Kidney (tissue), 14 donors: Measurements from ENCODE around the gene LENEP. TPM values are rescaled to one million over a fixed set of nuclear protein-coding genes. Genes with fewer than 3 reads are reported as not detected.

Experiments
- DNase-seq, 5 donors: peaks; one replicate each; pipeline ENCODE4 v3.0.0-alpha.2; 2013 to 2020
- FAIRE-seq: peaks from 2 replicates; lab custom pipeline; 2012; peaks lifted over from hg19 to GRCh38; lab: Jason Lieb, UNC
- H3K27ac ChIP-seq, 2 donors: one replicate each; pipeline ENCODE4 v1.7.0; 2013; ENCODE audit warnings: low read depth in 2 of 2, low read length in 2 of 2, inconsistent platforms in 1 of 2
- H3K27me3 ChIP-seq: one replicate; pipeline ENCODE4 v1.7.1; 2013; ENCODE audit warnings: low read length, inconsistent platforms; ENCODE audit not compliant: control insufficient read depth, insufficient read depth
- H3K36me3 ChIP-seq, 3 donors: one replicate each; pipeline versions ENCODE4 v1.7.0 to v1.7.1; 2013; ENCODE audit warnings: low read length in 3 of 3, control low read depth in 1 of 3, inconsistent platforms in 1 of 3; ENCODE audit not compliant: insufficient read depth in 3 of 3, control insufficient read depth in 2 of 3
- H3K4me1 ChIP-seq, 3 donors: one replicate each; pipeline versions ENCODE4 v1.7.0 to v1.7.1; 2013; ENCODE audit warnings: low read length in 3 of 3, inconsistent platforms in 1 of 3, low read depth in 1 of 3; ENCODE audit not compliant: control insufficient read depth in 2 of 3, insufficient read depth in 2 of 3
- H3K4me3 ChIP-seq, 3 donors: one replicate each; pipeline versions ENCODE4 v1.7.0 to v1.8.1; 2013; ENCODE audit warnings: low read length in 3 of 3, control low read depth in 1 of 3, inconsistent platforms in 1 of 3
- H3K9ac ChIP-seq, 3 donors: one replicate each; pipeline versions ENCODE4 v1.7.0 to v1.7.1; 2013; ENCODE audit warnings: low read length in 3 of 3, control low read depth in 1 of 3, inconsistent platforms in 1 of 3
- H3K9me3 ChIP-seq, 3 donors: one replicate each; pipeline versions ENCODE4 v1.7.0 to v1.7.1; 2013; ENCODE audit warnings: low read length in 3 of 3, control low read depth in 1 of 3, inconsistent platforms in 1 of 3; ENCODE audit not compliant: control insufficient read depth in 2 of 3, insufficient read depth in 1 of 3
- CTCF ChIP-seq: IDR thresholded peaks from 3 replicates; pipeline ENCODE4 v1.5.1; 2012; ENCODE audit warnings: mild to moderate bottlenecking, moderate library complexity, borderline replicate concordance; ENCODE audit not compliant: insufficient read depth; ENCODE audit errors: extremely low read depth
- intact Hi-C: fragments of 100-400 bp; cut with DNase I; formaldehyde crosslinking; loops from one replicate; pipeline ENCODE4 v1.11.1; 2022
- polyA plus RNA-seq: library from polyadenylated mRNA; stranded (reverse); fragments of 350-450 nt; fragmentation: Illumina TruSeq; extraction: RNeasy Lipid Tissue Mini Kit (QIAGEN cat#74804); gene quantifications from one replicate; pipeline ENCODE4 v1.2.3, GENCODE V29; 2014; ENCODE audit warnings: low read depth, low replicate concordance; ENCODE audit not compliant: insufficient read depth
- total RNA-seq: library from RNA; stranded (reverse); fragmentation: NEBNext Ultra II Directional; extraction: Animal tissue kit (Norgen Biotek cat#: 25700); gene quantifications from one replicate; pipeline ENCODE4 v1.2.1, GENCODE V29; 2021
- donor health status: control.
- donor health status: control.
- donor health status: control.
- donor health status: control.
- donor health status: control.
- donor health status: DM: yes; HTN: yes; CAD: no.
- donor health status: Normal renal cell carcinoma (clear cell type).

LENEP gene
- total and polyA plus RNA-seq, 2 donors from 2014 or later, result not detected

DNA sequence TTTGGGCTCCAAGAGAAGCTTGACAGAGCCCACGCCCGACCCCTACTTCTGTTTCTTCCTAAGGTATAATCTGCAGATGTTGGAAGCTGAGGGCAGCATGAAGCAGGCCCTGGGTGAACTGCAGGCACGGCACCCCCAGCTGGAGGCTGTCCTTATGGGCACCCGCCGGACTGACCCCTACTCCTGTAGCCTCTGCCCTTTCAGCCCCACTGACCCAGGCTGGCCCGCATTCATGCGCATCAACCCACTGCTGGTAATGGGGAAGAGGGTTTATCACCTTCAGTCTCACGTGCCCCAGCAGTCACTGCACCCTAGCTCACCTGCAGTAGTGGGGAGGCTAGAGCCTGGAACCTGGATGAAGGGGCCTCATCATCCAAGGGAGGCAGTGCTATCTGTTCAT, 3.1 kb upstream of the LENEP start:
- DNase-seq (peak in 1 of 5 donors; percentile 51), FAIRE-seq (no peak)
- H3K9me3 ChIP-seq, result no peaks in the 10 kb centered on the region
- no peaks in the 10 kb centered on the region for H3K4me1 ChIP-seq
- no peak for TF ChIP-seq CTCF
- H3K9ac ChIP-seq, result no peak overlapping the region
- H3K27ac ChIP-seq, result no peak overlapping the region
- peaks cover 2 to 16% (median 5%) of the 10 kb centered on the region in 3 donors for H3K36me3 ChIP-seq
- no peaks in the 10 kb centered on the region for H3K27me3 ChIP-seq
- no peak overlapping the region for H3K4me3 ChIP-seq
- intact Hi-C loops, result no loop called here

DNA sequence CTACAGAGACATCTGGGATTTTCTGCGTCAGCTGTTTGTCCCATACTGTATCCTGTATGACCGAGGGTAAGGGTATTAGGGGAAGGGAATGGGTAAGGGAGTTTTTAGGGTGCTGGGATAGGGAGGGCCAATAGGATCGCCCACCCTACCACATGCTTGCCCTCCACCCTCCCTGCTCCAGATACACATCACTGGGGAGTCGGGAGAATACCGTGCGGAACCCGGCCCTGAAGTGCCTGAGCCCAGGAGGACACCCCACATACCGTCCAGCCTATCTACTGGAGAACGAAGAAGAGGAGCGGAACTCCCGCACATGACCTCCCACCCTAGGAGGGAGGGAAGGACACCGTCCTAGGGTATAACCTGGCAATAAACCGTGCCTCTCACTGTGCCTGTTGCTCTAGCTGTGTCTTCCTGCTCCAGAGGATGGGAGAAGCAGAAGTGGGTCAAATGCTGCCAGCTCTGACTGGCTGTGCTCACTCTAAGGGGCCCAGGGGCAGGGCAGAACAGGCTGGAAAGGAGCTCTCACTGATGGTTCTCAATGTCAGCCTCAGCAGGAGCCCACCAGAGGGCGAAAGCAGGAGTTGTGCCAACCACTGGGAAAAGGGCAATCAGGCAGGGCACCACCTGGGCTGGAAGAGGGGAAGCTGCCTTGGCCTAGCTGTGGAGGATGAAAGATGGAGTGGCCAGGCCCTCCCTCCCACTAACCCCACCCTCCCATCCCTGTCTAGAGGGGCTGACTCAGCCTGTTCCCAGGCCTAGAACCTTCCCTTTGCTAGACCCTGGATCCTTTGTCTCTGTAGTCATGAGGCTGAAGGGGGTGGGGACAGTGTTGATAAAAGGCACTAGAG, 440 bp upstream of the LENEP start:
- peaks cover under 1 to 8% (median 3%) of the 10 kb centered on the region in 3 donors for H3K36me3 ChIP-seq
- H3K27ac ChIP-seq, result no peak overlapping the region
- H3K27me3 ChIP-seq, result no peaks in the 10 kb centered on the region
- DNase-seq (peak in 1 of 5 donors; percentile 49), FAIRE-seq (no peak)
- H3K9me3 ChIP-seq, result no peaks in the 10 kb centered on the region
- no peak overlapping the region for H3K9ac ChIP-seq
- H3K4me1 ChIP-seq, result no peaks in the 10 kb centered on the region
- intact Hi-C loops, result no loop called here
- peak; percentile 15 for TF ChIP-seq CTCF
- H3K4me3 ChIP-seq, result no peak overlapping the region

- peaks cover 0 to 2% (median 0%) of the 10 kb centered on the region in 3 donors for H3K36me3 ChIP-seq
- no peak for FAIRE-seq
Measured at GRCh38 chr1:154994269-154994587, 842 bp downstream of the LENEP start.

More at GRCh38 chr1:154994269-154994587, 842 bp downstream of the LENEP start:
- Histone ChIP-seq H3K9me3 (no peaks in the 10 kb centered on the region), H3K27ac (no peak overlapping the region), H3K9ac (no peak overlapping the region), H3K4me1 (peaks cover 0 to 3% (median 0%) of the 10 kb centered on the region in 3 donors), H3K4me3 (no peak overlapping the region), H3K27me3 (no peaks in the 10 kb centered on the region)
- no peak for DNase-seq
- intact Hi-C loops, result no loop called here
- TF ChIP-seq CTCF, result no peak
